Liver (tissue), 9 donors: ENCODE data around the gene PLAAT4. TPM values are rescaled to one million over a fixed set of nuclear protein-coding genes. Genes with fewer than 3 reads are reported as not detected.
A peak's percentile ranks its signal among the peaks of the same experiment; 100 is the strongest.
"Not testable (repeated sequence)": the region's sequence is repeated elsewhere in the genome, so short reads cannot be mapped to it uniquely, and the experiment has no call there.

ENCODE experiments used
- DNase-seq: peaks from one replicate; pipeline ENCODE4 v3.0.0-alpha.2; 2017; ENCODE audit warnings: low spot score
- H3K27ac ChIP-seq, 2 donors: one replicate each; pipeline ENCODE4 v1.7.0; 2013; ENCODE audit warnings: inconsistent platforms in 2 of 2, low read length in 2 of 2, control low read depth in 1 of 2, low read depth in 1 of 2, mild to moderate bottlenecking in 1 of 2
- H3K27me3 ChIP-seq, 4 donors: one replicate each; pipeline versions ENCODE4 v1.6.1 to v1.7.0; 2013; ENCODE audit warnings: low read length in 3 of 4, inconsistent platforms in 1 of 4, mild to moderate bottlenecking in 1 of 4, moderate library complexity in 1 of 4; ENCODE audit not compliant: control insufficient read depth in 4 of 4, insufficient read depth in 4 of 4
- H3K36me3 ChIP-seq, 4 donors: one replicate each; pipeline versions ENCODE4 v1.6.1 to v1.7.0; 2013; ENCODE audit warnings: low read length in 3 of 4, mild to moderate bottlenecking in 3 of 4, low read depth in 1 of 4, moderate library complexity in 1 of 4; ENCODE audit not compliant: control insufficient read depth in 4 of 4, insufficient read depth in 3 of 4
- H3K4me1 ChIP-seq, 4 donors: one replicate each; pipeline versions ENCODE4 v1.6.1 to v1.7.0; 2013; ENCODE audit warnings: low read length in 3 of 4, mild to moderate bottlenecking in 3 of 4, moderate library complexity in 1 of 4; ENCODE audit not compliant: control insufficient read depth in 4 of 4, insufficient read depth in 4 of 4
- H3K4me3 ChIP-seq, 3 donors: one replicate each; pipeline versions ENCODE4 v1.6.1 to v1.7.0; 2013; ENCODE audit warnings: low read length in 3 of 3, control low read depth in 1 of 3, low read depth in 1 of 3, mild to moderate bottlenecking in 1 of 3
- H3K9ac ChIP-seq, 2 donors: one replicate each; pipeline ENCODE4 v1.7.0; 2013; ENCODE audit warnings: low read length in 2 of 2, mild to moderate bottlenecking in 2 of 2, moderate library complexity in 2 of 2, control low read depth in 1 of 2, low read depth in 1 of 2
- H3K9me3 ChIP-seq, 4 donors: one replicate each; pipeline versions ENCODE4 v1.6.1 to v1.7.0; 2013; ENCODE audit warnings: low read length in 3 of 4; ENCODE audit not compliant: control insufficient read depth in 4 of 4
- EGR1 ChIP-seq, 2 donors: IDR thresholded peaks; 2 replicates each; pipeline ENCODE4 v1.6.1; 2016 to 2018; ENCODE audit warnings: antibody characterized with exemption in 2 of 2, low read depth in 2 of 2
- FOXA1 ChIP-seq: IDR thresholded peaks from 2 replicates; pipeline ENCODE4 v1.6.1; 2016; ENCODE audit warnings: antibody characterized with exemption
- FOXA2 ChIP-seq: IDR thresholded peaks from 2 replicates; pipeline ENCODE4 v1.6.1; 2016; ENCODE audit warnings: antibody characterized with exemption
- GABPA ChIP-seq, 2 donors: IDR thresholded peaks in 1 of 2; conservative IDR thresholded peaks in 1 of 2; 2 replicates each; pipeline ENCODE4 v1.6.1; 2016; ENCODE audit warnings: antibody characterized with exemption in 2 of 2, mild to moderate bottlenecking in 1 of 2, moderate library complexity in 1 of 2
- HNF4A ChIP-seq, 2 donors: conservative IDR thresholded peaks; 2 replicates each; pipeline ENCODE4 v1.6.1; 2016; ENCODE audit warnings: antibody characterized with exemption in 2 of 2, mild to moderate bottlenecking in 2 of 2
- HNF4G ChIP-seq: IDR thresholded peaks from 2 replicates; pipeline ENCODE4 v1.6.1; 2016; ENCODE audit warnings: antibody characterized with exemption
- JUND ChIP-seq, 2 donors: IDR thresholded peaks; 2 replicates each; pipeline ENCODE4 v1.6.1; 2016; ENCODE audit warnings: antibody characterized with exemption in 2 of 2
- NR2F2 ChIP-seq: IDR thresholded peaks from 2 replicates; pipeline ENCODE4 v1.6.1; 2016; ENCODE audit warnings: antibody characterized with exemption
- RAD21 ChIP-seq, 2 donors: IDR thresholded peaks; 2 replicates each; pipeline ENCODE4 v1.6.1; 2016; ENCODE audit warnings: antibody characterized with exemption in 2 of 2, mild to moderate bottlenecking in 2 of 2
- RXRA ChIP-seq, 2 donors: IDR thresholded peaks; 2 replicates each; pipeline ENCODE4 v1.6.1; 2017 to 2018; ENCODE audit warnings: antibody characterized with exemption in 2 of 2, mild to moderate bottlenecking in 1 of 2
- SP1 ChIP-seq: IDR thresholded peaks from 2 replicates; pipeline ENCODE4 v1.6.1; 2018; ENCODE audit warnings: antibody characterized with exemption, mild to moderate bottlenecking
- TAF1 ChIP-seq: conservative IDR thresholded peaks from 2 replicates; pipeline ENCODE4 v1.6.1; 2016; ENCODE audit warnings: antibody characterized with exemption, mild to moderate bottlenecking
- YY1 ChIP-seq: IDR thresholded peaks from 2 replicates; pipeline ENCODE4 v1.6.1; 2016; ENCODE audit warnings: antibody characterized with exemption, mild to moderate bottlenecking
- WGBS: extraction: QIAGEN DNeasy Blood & Tissue Kit; methylation state at CpG from one replicate; pipeline ENCODE4 v1.1.7; 2013; 5-methylcytosine and 5-hydroxymethylcytosine counted together
- polyA plus RNA-seq, 2 donors: library from polyadenylated mRNA; stranded (reverse) in 1 of 2; unstranded in 1 of 2; fragments of 200-250 nt in 1 of 2; fragments of >200 nt in 1 of 2; fragmentation: Nextera tagmentation in 1 of 2; extraction: Ambion mirVana in 1 of 2; gene quantifications; one replicate each; pipeline versions ENCODE4 v1.2.1 to v1.2.3, GENCODE V29; 2013 to 2015
- total RNA-seq, 2 donors: library from RNA; depleted of rRNA; stranded (reverse); fragments of >200 nt; gene quantifications; one replicate each; pipeline ENCODE4 v1.2.3, GENCODE V29; 2014
- TF ChIP-seq, protein P1 (sequence below): IDR thresholded peaks from 2 replicates; pipeline ENCODE4 v1.6.1; 2016; ENCODE audit warnings: antibody characterized with exemption, mild to moderate bottlenecking
- TF ChIP-seq, protein P2 (sequence below): fragments of 150-350 bp; IDR thresholded peaks from 2 replicates; pipeline ENCODE4 v1.5.1; 2017; ENCODE audit warnings: improper control_type of control experiment, low read depth, low read length; ENCODE audit not compliant: missing input control
- TF ChIP-seq, protein P3 (sequence below): IDR thresholded peaks from 2 replicates; pipeline ENCODE4 v1.6.1; 2016; ENCODE audit warnings: antibody characterized with exemption
- TF ChIP-seq, protein P4 (sequence below): IDR thresholded peaks from 2 replicates; pipeline ENCODE4 v1.6.1; 2016; ENCODE audit warnings: antibody characterized with exemption
- TF ChIP-seq, protein P5 (sequence below): IDR thresholded peaks from 2 replicates; pipeline ENCODE4 v1.6.1; 2016; ENCODE audit warnings: antibody characterized with exemption
- donor health status: healthy.
- donor health status: healthy.
- donor health status: healthy.
- donor health status: healthy.
- donor health status: healthy.

The PLAAT4 gene
- total and polyA plus RNA-seq, 4 donors, result 4.4 to 86.4 (median 44.8) TPM

DNA sequence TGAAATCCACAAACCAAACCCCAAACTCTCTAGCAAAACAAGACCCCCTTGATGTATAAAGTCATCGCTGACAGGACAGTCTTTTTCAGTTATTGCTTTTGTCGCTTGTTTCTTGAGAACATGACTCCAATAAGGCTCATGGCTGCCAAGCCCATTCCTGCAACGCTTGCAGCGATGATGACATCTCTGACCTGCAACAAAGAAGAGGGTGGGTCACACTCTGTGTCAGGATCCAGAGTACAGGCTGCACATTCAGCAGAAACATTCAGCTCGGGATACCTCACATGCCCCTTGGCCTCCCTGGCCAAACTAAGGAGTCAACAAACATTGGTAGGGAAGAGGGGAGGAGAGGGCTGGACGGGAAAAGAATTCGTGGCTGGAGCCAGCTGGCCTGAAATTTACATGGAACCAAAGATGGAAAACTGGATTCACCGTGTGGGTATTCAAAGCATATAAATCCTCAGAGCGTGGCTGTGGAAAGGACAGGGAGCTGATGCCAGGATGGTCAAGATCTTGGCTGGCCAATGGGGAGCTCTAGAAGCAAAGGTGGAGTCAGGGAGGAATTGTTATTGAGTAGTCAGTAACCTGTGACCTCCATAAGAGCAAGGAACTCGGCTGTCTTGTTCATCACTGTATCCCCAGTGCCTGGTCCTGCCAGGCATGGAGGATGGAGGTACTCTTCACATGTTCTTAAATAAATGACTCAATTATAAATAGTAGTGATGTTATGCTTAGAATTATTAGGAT, 38.4 kb downstream of the PLAAT4 start:
- WGBS, result 28% methylated on average over 10 of the region's 10 CpGs
- Histone ChIP-seq H3K27ac (peak overlapping the region; percentile 53 to 75), H3K36me3 (peaks cover 2 to 8% (median 2%) of the 10 kb centered on the region in 4 donors), H3K9me3 (no peaks in the 10 kb centered on the region), H3K4me3 (peak overlapping the region in 1 of 3 donors; percentile 47), H3K4me1 (peaks cover 7 to 26% (median 16%) of the 10 kb centered on the region in 4 donors), H3K9ac (peak overlapping the region in 1 of 2 donors; percentile 60), H3K27me3 (no peaks in the 10 kb centered on the region)
- TF ChIP-seq EGR1 (IDR thresholded peaks at IDR 0.05; ENCODE audit: low read depth in 2 of 2) (peak in 1 of 2 donors; percentile 75), RAD21 (IDR thresholded peaks at IDR 0.05) (peak; percentile 7 to 54), FOXA1 (peak; percentile 79), FOXA2 (peak; percentile 63), NR2F2 (peak; percentile 77), JUND (IDR thresholded peaks at IDR 0.05) (peak; percentile 50 to 81), HNF4A (conservative IDR thresholded peaks at IDR 0.05) (peak; percentile 82 to 91), GABPA (IDR thresholded peaks at IDR 0.05 in 1 of 2, conservative IDR thresholded peaks at IDR 0.05 in 1 of 2) (no peak), RXRA (IDR thresholded peaks at IDR 0.05) (peak; percentile 95 to 97), SP1 (peak; percentile 88), HNF4G (peak; percentile 42), TAF1 (no peak), YY1 (peak; percentile 82)
- TF ChIP-seq, protein P1, sequence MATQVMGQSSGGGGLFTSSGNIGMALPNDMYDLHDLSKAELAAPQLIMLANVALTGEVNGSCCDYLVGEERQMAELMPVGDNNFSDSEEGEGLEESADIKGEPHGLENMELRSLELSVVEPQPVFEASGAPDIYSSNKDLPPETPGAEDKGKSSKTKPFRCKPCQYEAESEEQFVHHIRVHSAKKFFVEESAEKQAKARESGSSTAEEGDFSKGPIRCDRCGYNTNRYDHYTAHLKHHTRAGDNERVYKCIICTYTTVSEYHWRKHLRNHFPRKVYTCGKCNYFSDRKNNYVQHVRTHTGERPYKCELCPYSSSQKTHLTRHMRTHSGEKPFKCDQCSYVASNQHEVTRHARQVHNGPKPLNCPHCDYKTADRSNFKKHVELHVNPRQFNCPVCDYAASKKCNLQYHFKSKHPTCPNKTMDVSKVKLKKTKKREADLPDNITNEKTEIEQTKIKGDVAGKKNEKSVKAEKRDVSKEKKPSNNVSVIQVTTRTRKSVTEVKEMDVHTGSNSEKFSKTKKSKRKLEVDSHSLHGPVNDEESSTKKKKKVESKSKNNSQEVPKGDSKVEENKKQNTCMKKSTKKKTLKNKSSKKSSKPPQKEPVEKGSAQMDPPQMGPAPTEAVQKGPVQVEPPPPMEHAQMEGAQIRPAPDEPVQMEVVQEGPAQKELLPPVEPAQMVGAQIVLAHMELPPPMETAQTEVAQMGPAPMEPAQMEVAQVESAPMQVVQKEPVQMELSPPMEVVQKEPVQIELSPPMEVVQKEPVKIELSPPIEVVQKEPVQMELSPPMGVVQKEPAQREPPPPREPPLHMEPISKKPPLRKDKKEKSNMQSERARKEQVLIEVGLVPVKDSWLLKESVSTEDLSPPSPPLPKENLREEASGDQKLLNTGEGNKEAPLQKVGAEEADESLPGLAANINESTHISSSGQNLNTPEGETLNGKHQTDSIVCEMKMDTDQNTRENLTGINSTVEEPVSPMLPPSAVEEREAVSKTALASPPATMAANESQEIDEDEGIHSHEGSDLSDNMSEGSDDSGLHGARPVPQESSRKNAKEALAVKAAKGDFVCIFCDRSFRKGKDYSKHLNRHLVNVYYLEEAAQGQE, result peak; percentile 49
- TF ChIP-seq, protein P2, sequence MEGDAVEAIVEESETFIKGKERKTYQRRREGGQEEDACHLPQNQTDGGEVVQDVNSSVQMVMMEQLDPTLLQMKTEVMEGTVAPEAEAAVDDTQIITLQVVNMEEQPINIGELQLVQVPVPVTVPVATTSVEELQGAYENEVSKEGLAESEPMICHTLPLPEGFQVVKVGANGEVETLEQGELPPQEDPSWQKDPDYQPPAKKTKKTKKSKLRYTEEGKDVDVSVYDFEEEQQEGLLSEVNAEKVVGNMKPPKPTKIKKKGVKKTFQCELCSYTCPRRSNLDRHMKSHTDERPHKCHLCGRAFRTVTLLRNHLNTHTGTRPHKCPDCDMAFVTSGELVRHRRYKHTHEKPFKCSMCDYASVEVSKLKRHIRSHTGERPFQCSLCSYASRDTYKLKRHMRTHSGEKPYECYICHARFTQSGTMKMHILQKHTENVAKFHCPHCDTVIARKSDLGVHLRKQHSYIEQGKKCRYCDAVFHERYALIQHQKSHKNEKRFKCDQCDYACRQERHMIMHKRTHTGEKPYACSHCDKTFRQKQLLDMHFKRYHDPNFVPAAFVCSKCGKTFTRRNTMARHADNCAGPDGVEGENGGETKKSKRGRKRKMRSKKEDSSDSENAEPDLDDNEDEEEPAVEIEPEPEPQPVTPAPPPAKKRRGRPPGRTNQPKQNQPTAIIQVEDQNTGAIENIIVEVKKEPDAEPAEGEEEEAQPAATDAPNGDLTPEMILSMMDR, result no peak
- TF ChIP-seq, protein P3, sequence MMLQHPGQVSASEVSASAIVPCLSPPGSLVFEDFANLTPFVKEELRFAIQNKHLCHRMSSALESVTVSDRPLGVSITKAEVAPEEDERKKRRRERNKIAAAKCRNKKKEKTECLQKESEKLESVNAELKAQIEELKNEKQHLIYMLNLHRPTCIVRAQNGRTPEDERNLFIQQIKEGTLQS, result peak; percentile 98
- TF ChIP-seq, protein P4, sequence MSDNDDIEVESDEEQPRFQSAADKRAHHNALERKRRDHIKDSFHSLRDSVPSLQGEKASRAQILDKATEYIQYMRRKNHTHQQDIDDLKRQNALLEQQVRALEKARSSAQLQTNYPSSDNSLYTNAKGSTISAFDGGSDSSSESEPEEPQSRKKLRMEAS, result peak; percentile 88
- TF ChIP-seq, protein P5, sequence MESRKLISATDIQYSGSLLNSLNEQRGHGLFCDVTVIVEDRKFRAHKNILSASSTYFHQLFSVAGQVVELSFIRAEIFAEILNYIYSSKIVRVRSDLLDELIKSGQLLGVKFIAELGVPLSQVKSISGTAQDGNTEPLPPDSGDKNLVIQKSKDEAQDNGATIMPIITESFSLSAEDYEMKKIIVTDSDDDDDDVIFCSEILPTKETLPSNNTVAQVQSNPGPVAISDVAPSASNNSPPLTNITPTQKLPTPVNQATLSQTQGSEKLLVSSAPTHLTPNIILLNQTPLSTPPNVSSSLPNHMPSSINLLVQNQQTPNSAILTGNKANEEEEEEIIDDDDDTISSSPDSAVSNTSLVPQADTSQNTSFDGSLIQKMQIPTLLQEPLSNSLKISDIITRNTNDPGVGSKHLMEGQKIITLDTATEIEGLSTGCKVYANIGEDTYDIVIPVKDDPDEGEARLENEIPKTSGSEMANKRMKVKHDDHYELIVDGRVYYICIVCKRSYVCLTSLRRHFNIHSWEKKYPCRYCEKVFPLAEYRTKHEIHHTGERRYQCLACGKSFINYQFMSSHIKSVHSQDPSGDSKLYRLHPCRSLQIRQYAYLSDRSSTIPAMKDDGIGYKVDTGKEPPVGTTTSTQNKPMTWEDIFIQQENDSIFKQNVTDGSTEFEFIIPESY, result peak; percentile 62
- no peak for DNase-seq

DNA sequence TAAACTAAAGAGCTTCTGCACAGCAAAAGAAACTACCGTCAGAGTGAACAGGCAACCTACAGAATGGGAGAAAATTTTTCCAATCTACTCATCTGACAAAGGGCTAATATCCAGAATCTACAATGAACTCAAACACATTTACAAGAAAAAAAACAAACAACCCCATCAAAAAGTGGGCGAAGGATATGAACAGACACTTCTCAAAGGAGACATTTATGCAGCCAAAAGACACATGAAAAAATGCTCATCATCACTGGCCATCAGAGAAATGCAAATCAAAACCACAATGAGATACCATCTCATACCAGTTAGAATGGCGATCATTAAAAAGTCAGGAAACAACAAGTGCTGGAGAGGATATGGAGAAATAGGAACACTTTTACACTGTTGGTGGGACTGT, 42.3 kb downstream of the PLAAT4 start:
- not testable (repeated sequence) for H3K27me3 ChIP-seq, H3K9me3 ChIP-seq, H3K4me3 ChIP-seq, DNase-seq, H3K27ac ChIP-seq, H3K9ac ChIP-seq
- H3K4me1 ChIP-seq, result peaks cover 7 to 26% (median 15%) of the 10 kb centered on the region in 4 donors
- H3K36me3 ChIP-seq, result peaks cover 5 to 18% (median 13%) of the 10 kb centered on the region in 4 donors
- 76% methylated on average over 2 of the region's 3 CpGs for WGBS

DNA sequence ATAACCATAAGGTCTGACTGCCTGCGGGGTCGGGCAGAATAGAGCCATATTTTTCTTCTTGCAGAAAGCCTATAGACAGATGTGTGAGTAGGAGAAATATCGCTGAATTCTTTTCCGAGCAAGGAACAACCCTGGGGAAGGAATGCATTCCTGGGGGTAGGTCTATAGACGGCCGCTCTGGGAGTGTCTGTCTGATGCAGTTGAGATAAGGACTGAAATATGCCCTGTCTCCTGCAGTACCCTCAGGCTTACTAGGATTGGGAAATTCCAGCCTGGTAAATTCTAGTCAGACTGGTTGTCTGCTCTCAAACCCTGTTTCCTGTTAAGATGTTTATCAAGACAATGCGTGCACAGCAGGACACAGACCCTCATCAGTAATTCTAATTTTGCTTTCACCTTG, 44.6 kb downstream of the PLAAT4 start:
- peaks cover 7 to 19% (median 17%) of the 10 kb centered on the region in 4 donors for H3K36me3 ChIP-seq
- H3K27ac ChIP-seq, H3K4me1 ChIP-seq, H3K9ac ChIP-seq, DNase-seq, H3K4me3 ChIP-seq, H3K27me3 ChIP-seq, H3K9me3 ChIP-seq: not testable (repeated sequence)
- 92% methylated on average over 7 of the region's 7 CpGs for WGBS
